ENCODE data around the gene SETDB2. TPM values are rescaled to one million over a fixed set of nuclear protein-coding genes. Genes with fewer than 3 reads are reported as not detected.
A peak's percentile ranks its signal among the peaks of the same experiment; 100 is the strongest.

SETDB2 gene
- total RNA-seq, 1 experiment from 2014 or later: 2.7 TPM

DNA sequence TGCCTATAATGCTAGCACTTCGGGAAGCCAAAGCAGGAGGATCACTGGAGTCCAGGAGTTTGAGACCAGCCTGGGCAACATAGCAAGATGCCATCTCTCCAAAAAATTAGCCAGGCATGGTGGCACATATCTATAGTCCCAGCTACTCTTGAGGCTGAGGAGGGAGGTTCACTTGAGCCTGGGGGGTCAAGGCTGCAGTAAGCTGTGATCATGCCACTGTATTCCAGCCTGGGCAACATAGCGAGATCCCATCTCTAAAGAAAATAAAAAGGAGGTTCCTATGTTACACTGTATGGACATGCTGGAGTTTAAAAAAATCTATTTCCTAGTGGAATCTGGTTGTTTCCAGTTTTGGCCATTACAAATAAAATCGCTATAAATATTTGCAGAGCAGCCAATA, 2.8 kb upstream of the SETDB2 start:
- no peaks in the 10 kb centered on the region for H3K27me3 ChIP-seq (ENCODE audit: low read length)
- no peak overlapping the region for H2AFZ ChIP-seq (ENCODE audit: low read length)
- H3K4me3 ChIP-seq (ENCODE audit: low read length): no peak overlapping the region
- peaks cover 22% of the 10 kb centered on the region for H3K4me1 ChIP-seq (ENCODE audit: insufficient read depth, low read length)
- POLR2A ChIA-PET (ENCODE audit: unreplicated experiment): no interaction called here
- ATAC-seq: no peak
- no peak for DNase-seq
- no peaks in the 10 kb centered on the region for H4K20me1 ChIP-seq (ENCODE audit: low read length)
- peak overlapping the region; percentile 23; the same call in 1 of the 2 replicates for H3K27ac ChIP-seq (ENCODE audit: low read length)
- H3K36me3 ChIP-seq (ENCODE audit: low read depth, low read length): no peaks in the 10 kb centered on the region
- CTCF ChIA-PET: no interaction called here
- peaks cover 11% of the 10 kb centered on the region for H3K79me2 ChIP-seq (ENCODE audit: low read length)
- intact Hi-C loops (cut with micrococcal nuclease): no loop called here
- BruUV-seq (replicated peaks): no TSS peak
- no peaks in the 10 kb centered on the region for H3F3A ChIP-seq (ENCODE audit: low read length, unreplicated experiment)
- no peaks in the 10 kb centered on the region for H3K9me2 ChIP-seq (replicated peaks; ENCODE audit: low read length)
- H3K9ac ChIP-seq (ENCODE audit: low read length): no peak overlapping the region
- TF ChIP-seq EZH2phosphoT487 (IDR thresholded peaks at IDR 0.05; ENCODE audit: borderline replicate concordance, low read length): no peak
- no peak overlapping the region for H3K4me2 ChIP-seq (ENCODE audit: low read length)
- no peaks in the 10 kb centered on the region for H3K9me3 ChIP-seq (ENCODE audit: low read length)

DNA sequence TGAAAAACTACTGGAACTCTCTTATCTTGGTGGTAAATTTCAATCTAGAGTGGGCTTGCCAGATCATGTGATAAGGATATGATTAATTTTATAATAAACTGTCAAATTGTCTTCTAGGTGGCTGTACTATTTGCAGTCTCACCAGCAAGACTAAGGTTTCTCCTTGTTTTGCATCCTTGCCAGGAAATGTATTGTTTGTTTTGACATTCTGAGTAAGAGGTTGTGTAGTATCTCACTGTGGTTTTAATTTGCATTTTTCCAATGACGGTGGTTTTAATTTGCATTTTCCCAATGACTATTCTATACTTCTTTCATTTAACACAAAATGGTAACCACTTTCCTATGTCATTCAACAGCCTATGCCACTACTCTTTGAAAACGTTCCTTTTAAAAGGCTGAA, 2.2 kb upstream of the SETDB2 start:
- TF ChIP-seq CTCF (conservative IDR thresholded peaks at IDR 0.05; ENCODE audit: low read depth, low read length) (no peak), EZH2 (IDR thresholded peaks at IDR 0.05; ENCODE audit: low read length, unreplicated experiment) (no peak), EZH2phosphoT487 (IDR thresholded peaks at IDR 0.05; ENCODE audit: borderline replicate concordance, low read length) (no peak)
- Histone ChIP-seq H4K20me1 (ENCODE audit: low read length) (no peaks in the 10 kb centered on the region), H3K4me2 (ENCODE audit: low read length) (peak overlapping the region; percentile 22; the same call in 1 of the 2 replicates), H3K9me3 (ENCODE audit: low read length) (no peaks in the 10 kb centered on the region), H3K27me3 (ENCODE audit: low read length) (no peaks in the 10 kb centered on the region), H3K9ac (ENCODE audit: low read length) (no peak overlapping the region), H3F3A (ENCODE audit: low read length, unreplicated experiment) (no peaks in the 10 kb centered on the region), H3K4me1 (ENCODE audit: insufficient read depth, low read length) (peaks cover 27% of the 10 kb centered on the region), H2AFZ (ENCODE audit: low read length) (no peak overlapping the region), H3K36me3 (ENCODE audit: low read depth, low read length) (no peaks in the 10 kb centered on the region), H3K9me2 (replicated peaks; ENCODE audit: low read length) (no peaks in the 10 kb centered on the region), H3K79me2 (ENCODE audit: low read length) (peaks cover 17% of the 10 kb centered on the region), H3K4me3 (ENCODE audit: low read length) (no peak overlapping the region), H3K27ac (ENCODE audit: low read length) (peak overlapping the region; percentile 34)
- CTCF ChIA-PET: no interaction called here
- POLR2A ChIA-PET (ENCODE audit: unreplicated experiment): no interaction called here
- ATAC-seq: no peak
- BruUV-seq (replicated peaks): no TSS peak
- DNase-seq: peak; percentile 63
- intact Hi-C loops (cut with micrococcal nuclease): no loop called here

GRCh38 chr13:49443357-49443703, 744 bp upstream of the SETDB2 start:
- H3K79me2 ChIP-seq (ENCODE audit: low read length): peaks cover 32% of the 10 kb centered on the region
- peak overlapping the region; percentile 67 for H3K27ac ChIP-seq (ENCODE audit: low read length)
- ATAC-seq (peak; percentile 3; the same call in 1 of the 2 replicates), DNase-seq (peak; percentile 31)
- TF ChIP-seq EZH2phosphoT487 (IDR thresholded peaks at IDR 0.05; ENCODE audit: borderline replicate concordance, low read length) (no peak), EZH2 (IDR thresholded peaks at IDR 0.05; ENCODE audit: low read length, unreplicated experiment) (no peak), CTCF (conservative IDR thresholded peaks at IDR 0.05; ENCODE audit: low read depth, low read length) (no peak)
- ChIA-PET POLR2A (ENCODE audit: unreplicated experiment) (interaction anchor here (0.5 to 0.6 kb wide), 3 partner anchors 25 to 187 kb away, joined by 3 to 6 read pairs (median 3); partner anchors contain the start of gene PHF11), CTCF (interaction anchor here (0.6 kb wide), 2 partner anchors 30 to 129 kb away, joined by 5 to 11 read pairs; no protein-coding TSS in a partner anchor)
- no peaks in the 10 kb centered on the region for H3K9me2 ChIP-seq (replicated peaks; ENCODE audit: low read length)
- TSS peak; percentile 79 for BruUV-seq (replicated peaks)
- H3K9ac ChIP-seq (ENCODE audit: low read length): peak overlapping the region; percentile 77
- H3K27me3 ChIP-seq (ENCODE audit: low read length): no peaks in the 10 kb centered on the region
- intact Hi-C loops (cut with micrococcal nuclease): no loop called here
- H3K36me3 ChIP-seq (ENCODE audit: low read depth, low read length): no peaks in the 10 kb centered on the region
- H3F3A ChIP-seq (ENCODE audit: low read length, unreplicated experiment): no peaks in the 10 kb centered on the region
- no peaks in the 10 kb centered on the region for H3K9me3 ChIP-seq (ENCODE audit: low read length)
- no peaks in the 10 kb centered on the region for H4K20me1 ChIP-seq (ENCODE audit: low read length)
- H3K4me3 ChIP-seq (ENCODE audit: low read length): peak overlapping the region; percentile 85
- peak overlapping the region; percentile 83 for H3K4me2 ChIP-seq (ENCODE audit: low read length)
- H2AFZ ChIP-seq (ENCODE audit: low read length): peak overlapping the region; percentile 85
- H3K4me1 ChIP-seq (ENCODE audit: insufficient read depth, low read length): peaks cover 41% of the 10 kb centered on the region

Measured in PC-3 (cell line).